Measurements from ENCODE around the gene TBKBP1.

TBKBP1 gene

GRCh38 chr17:47669081-47669480 lies 24.9 kb upstream of the TBKBP1 start:
- TF ChIP-seq CTCF (IDR thresholded peaks at IDR 0.05; ENCODE audit: insufficient read depth, low read depth, low read length, missing control alignments): no peak
- no peak for DNase-seq (ENCODE audit: low read depth)
- H3K4me3 ChIP-seq (ENCODE audit: low read length): no peak overlapping the region

DNA sequence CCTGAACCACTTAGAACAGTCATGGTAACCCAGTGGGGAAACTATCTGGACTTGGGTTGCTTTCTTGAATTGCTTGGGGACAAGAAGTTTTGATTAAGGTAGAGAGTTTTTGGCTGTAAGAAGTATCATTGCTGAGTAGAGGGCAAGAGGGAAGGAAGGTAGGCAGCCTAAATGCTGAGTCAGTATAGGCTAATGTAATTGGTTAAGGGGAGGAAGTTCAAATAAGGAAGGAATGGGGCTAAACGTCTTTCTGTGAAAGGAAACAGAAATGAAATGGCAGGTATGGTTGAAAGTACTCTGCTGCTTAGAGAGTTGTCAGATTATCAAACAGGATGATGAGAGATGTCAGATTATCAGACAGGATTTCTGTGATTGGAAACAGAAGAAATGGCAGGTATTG lies 23.9 kb upstream of the TBKBP1 start:
- no peak for DNase-seq (ENCODE audit: low read depth)
- TF ChIP-seq CTCF (IDR thresholded peaks at IDR 0.05; ENCODE audit: insufficient read depth, low read depth, low read length, missing control alignments): no peak

DNA sequence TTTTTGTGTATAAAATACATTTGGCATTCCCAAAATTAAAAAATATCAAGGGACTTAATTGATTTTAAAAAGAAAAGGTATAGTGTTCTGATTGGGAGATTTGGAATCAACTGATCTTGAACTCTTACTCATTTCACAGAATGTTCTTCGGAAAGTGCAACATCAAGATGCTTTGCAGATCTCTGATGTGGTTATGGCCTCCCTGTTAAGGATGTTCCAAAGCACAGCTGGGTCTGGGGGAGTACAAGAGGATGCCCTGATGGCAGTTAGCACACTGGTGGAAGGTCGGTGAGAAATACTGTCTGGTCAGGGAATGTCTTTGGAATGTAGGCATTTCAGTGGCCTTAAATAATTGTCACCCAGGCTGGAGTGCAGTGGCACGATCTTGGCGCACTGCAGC lies 19.5 kb upstream of the TBKBP1 start:
- no peak for TF ChIP-seq CTCF (IDR thresholded peaks at IDR 0.05; ENCODE audit: insufficient read depth, low read depth, low read length, missing control alignments)
- no peak for DNase-seq (ENCODE audit: low read depth)

More for the DNA sequence above, 23.9 kb upstream of the TBKBP1 start:
- no peak overlapping the region for H3K4me3 ChIP-seq (ENCODE audit: low read length)

GRCh38 chr17:47675380-47676198 lies 18.4 kb upstream of the TBKBP1 start:
- no peak for DNase-seq (ENCODE audit: low read depth)
- TF ChIP-seq CTCF (IDR thresholded peaks at IDR 0.05; ENCODE audit: insufficient read depth, low read depth, low read length, missing control alignments): no peak
- H3K4me3 ChIP-seq (ENCODE audit: low read length): no peak overlapping the region

More for the DNA sequence above, 19.5 kb upstream of the TBKBP1 start:
- no peak overlapping the region for H3K4me3 ChIP-seq (ENCODE audit: low read length)

DNA sequence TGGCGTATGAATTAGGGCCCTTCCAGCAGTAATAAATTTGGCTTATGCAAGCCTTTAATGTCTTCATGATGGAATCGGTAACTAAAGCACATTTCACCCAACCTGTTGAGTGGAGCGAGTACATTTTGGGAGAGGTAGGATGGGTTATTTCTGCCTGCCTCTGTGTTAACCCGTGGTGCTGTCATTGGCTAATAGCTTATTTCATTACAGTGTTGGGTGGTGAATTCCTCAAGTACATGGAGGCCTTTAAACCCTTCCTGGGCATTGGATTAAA lies 17.8 kb upstream of the TBKBP1 start:
- DNase-seq (ENCODE audit: low read depth): no peak
- no peak for TF ChIP-seq CTCF (IDR thresholded peaks at IDR 0.05; ENCODE audit: insufficient read depth, low read depth, low read length, missing control alignments)
- no peak overlapping the region for H3K4me3 ChIP-seq (ENCODE audit: low read length)

DNA sequence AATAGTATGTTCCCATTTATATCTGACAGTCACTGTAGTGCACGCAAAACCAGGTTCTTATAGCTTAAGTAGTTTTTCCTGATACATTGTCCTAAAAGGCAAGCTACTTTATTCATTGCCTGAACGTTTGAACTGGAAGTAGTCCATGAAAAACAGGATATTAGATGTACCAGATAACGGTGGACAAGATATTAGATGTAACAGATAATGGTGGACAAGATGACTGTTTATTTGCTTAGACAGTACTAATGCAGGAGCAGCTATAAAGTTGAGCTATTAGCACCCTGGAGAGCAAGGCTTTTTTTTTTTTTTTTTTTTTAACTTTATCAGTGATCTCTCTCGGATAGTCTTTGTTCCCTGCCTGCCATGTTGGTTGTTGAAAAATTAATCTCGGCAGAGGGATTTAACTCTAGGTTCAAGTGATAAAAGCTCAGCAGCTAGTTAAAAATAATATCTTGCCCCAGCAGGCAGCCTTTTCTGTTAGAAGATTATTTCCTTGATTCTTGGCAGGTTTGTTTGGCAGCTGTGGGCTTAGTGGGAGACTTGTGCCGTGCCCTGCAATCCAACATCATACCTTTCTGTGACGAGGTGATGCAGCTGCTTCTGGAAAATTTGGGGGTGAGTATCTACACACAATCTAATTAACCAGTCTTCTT lies 17.3 kb upstream of the TBKBP1 start:
- TF ChIP-seq CTCF (IDR thresholded peaks at IDR 0.05; ENCODE audit: insufficient read depth, low read depth, low read length, missing control alignments): no peak
- no peak for DNase-seq (ENCODE audit: low read depth)

DNA sequence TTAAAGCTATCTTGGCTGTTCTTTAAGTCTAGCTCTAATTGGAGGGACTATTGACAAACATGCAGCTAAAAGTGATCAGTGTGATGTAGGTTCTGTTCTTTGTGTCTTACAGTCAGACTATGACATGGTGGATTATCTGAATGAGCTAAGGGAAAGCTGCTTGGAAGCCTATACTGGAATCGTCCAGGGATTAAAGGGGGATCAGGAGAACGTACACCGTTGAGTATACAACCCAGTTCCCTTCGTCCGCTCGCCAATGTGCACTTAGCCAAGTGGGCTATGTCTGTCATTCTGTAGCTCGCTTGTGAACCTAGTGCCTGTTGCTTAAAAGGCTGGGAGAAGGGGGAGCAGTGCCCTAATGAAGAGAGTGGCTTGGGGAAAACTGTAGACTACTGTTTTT lies 15.8 kb upstream of the TBKBP1 start:
- no peak for TF ChIP-seq CTCF (IDR thresholded peaks at IDR 0.05; ENCODE audit: insufficient read depth, low read depth, low read length, missing control alignments)
- no peak for DNase-seq (ENCODE audit: low read depth)
- H3K4me3 ChIP-seq (ENCODE audit: low read length): no peak overlapping the region

More for the DNA sequence above, 17.3 kb upstream of the TBKBP1 start:
- H3K4me3 ChIP-seq (ENCODE audit: low read length): no peak overlapping the region

Measured in epithelial cell of esophagus (primary cell).